NB4 (cell line): ENCODE measurements around the gene ZNF593OS.

Experiments
- DNase-seq: peaks from one replicate; pipeline ENCODE4 v3.0.0; 2010; ENCODE audit warnings: low read depth
- H3K4me3 ChIP-seq: one replicate; pipeline ENCODE4 v1.5.1; 2011; ENCODE audit warnings: mild to moderate bottlenecking, low read depth, low read length, moderate library complexity
- MYC ChIP-seq: IDR thresholded peaks from 2 replicates; pipeline ENCODE4 v1.6.1; 2011; ENCODE audit warnings: low read depth, low read length
- POLR2A ChIP-seq: IDR thresholded peaks from 2 replicates; pipeline ENCODE4 v1.6.1; 2011; ENCODE audit warnings: mild to moderate bottlenecking; ENCODE audit not compliant: insufficient read length; ENCODE audit errors: extremely low read depth
- TF ChIP-seq, protein P1 (sequence below): IDR thresholded peaks from 2 replicates; pipeline ENCODE4 v1.6.1; 2011; ENCODE audit warnings: low read depth, low read length
- TF ChIP-seq, protein P2 (sequence below): IDR thresholded peaks from one replicate; pipeline ENCODE4 v1.5.1; 2012; ENCODE audit warnings: low read depth, low read length

The ZNF593OS gene

DNA sequence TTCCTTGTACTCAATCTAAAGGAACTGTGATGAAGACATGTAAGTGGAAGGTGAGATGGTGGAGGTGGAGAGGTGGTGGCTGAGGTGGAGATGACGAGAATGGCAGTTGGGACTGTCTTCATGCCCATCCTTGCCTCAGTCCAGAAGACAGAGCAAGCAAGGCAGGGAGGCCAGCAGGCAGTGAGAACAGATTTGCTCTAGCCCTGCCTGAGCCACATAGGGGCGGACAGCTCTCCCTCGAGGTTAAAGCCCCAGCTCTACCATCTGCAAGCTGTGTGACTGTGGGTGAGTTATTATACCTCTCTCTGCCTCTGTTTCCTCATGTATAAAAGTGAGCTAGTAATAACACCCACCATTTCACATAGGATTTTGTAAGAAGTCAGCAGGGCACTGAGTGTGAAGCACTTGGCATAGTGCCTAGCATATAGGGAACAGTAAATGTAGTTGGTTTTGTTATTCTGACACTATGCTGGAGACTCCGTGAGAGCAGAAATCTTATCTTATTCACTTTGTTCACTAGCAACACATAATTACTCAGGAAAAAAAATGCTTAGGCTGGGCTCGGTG is 17.6 kb downstream of the ZNF593OS start:
- no peak overlapping the region for H3K4me3 ChIP-seq
- no peak for DNase-seq
- TF ChIP-seq, protein P1, sequence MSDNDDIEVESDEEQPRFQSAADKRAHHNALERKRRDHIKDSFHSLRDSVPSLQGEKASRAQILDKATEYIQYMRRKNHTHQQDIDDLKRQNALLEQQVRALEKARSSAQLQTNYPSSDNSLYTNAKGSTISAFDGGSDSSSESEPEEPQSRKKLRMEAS, result no peak
- TF ChIP-seq MYC (no peak), POLR2A (no peak)
- TF ChIP-seq, protein P2, sequence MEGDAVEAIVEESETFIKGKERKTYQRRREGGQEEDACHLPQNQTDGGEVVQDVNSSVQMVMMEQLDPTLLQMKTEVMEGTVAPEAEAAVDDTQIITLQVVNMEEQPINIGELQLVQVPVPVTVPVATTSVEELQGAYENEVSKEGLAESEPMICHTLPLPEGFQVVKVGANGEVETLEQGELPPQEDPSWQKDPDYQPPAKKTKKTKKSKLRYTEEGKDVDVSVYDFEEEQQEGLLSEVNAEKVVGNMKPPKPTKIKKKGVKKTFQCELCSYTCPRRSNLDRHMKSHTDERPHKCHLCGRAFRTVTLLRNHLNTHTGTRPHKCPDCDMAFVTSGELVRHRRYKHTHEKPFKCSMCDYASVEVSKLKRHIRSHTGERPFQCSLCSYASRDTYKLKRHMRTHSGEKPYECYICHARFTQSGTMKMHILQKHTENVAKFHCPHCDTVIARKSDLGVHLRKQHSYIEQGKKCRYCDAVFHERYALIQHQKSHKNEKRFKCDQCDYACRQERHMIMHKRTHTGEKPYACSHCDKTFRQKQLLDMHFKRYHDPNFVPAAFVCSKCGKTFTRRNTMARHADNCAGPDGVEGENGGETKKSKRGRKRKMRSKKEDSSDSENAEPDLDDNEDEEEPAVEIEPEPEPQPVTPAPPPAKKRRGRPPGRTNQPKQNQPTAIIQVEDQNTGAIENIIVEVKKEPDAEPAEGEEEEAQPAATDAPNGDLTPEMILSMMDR, result no peak

DNA sequence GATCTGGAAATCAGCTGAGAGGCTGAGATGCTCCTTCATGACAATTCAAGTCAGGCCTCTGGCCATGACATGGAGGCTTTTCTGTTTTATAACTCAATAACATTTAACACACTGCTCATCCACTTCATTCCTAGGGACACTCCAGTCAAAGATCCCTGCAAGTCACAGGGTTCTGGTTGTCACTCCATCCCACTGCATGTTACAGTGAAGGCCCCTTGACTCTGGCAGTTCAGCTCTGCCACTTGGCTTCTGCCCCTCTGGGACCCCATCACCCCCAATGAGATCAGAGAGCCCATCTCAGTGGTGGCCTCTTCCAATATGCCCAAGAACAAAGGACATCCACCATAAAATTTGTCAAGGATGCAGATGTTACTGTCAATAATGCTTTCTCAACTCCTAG is 22.7 kb downstream of the ZNF593OS start:
- TF ChIP-seq, protein P2, result no peak
- no peak for TF ChIP-seq MYC
- TF ChIP-seq POLR2A, result no peak
- TF ChIP-seq, protein P1, result no peak
- no peak for DNase-seq
- H3K4me3 ChIP-seq, result no peak overlapping the region

DNA sequence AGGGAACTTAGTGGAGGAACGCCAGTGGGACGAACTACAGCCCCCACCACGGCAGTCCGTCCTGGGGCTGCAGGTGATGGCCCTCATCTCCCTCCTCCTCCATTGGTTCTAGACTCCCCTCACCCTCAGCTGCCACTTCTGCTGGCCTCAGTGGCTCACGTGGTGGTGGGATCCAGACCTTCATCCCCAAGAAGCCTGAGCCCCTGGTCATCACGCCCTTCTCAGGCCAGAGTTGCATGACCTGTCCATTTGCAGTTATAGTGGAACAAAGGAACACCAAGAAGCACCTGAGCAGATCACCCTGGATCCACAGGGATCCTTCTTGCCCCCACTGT is 25.7 kb downstream of the ZNF593OS start:
- no peak for TF ChIP-seq POLR2A
- TF ChIP-seq, protein P2, result no peak
- TF ChIP-seq, protein P1, result no peak
- H3K4me3 ChIP-seq, result no peak overlapping the region
- DNase-seq, result no peak

DNA sequence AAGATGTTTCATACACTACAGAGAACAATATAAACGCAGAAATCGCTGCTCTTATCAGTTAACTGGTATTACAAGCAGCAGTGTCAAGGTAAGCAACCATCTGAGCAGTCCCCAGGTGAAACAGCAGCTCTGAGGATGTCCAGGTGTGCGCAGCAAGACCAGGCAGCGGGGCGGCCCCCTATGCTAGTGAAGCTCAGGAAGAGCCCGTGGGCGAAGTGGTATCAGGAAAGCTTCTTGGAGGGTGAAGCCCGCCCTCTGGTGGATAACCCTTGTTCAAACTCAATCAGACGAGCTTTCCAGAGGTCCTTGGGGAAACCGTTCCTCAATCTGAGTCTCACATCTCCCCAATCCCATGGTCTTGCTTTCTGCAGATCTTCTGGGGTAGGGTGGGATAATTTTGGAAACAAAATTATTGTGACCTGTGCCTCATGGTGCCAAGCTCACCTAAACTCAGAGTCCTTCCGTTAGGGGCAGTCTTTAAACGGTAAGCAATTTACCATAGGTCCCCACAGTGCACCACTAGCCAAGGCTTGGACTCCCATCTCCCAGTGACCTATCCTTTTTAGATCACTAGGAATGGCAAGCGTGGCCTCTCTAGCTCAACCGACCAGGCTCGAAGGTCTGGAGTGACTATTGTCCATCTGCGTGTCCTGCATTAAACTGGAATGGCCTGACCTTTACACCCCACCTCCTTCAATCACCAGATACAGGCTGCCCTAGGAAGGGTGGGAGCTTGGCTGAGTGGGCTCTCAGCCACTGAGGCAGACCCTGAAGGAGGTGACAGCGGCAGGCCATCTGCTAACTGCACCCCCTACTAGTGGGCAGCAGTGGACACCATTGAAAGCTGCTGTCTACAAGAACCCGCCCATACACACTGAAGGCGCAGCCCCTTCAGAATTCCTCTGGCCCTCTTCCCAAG is 26.3 kb downstream of the ZNF593OS start:
- no peak for TF ChIP-seq MYC
- TF ChIP-seq, protein P2, result peak; percentile 68
- H3K4me3 ChIP-seq, result no peak overlapping the region
- DNase-seq, result peak; percentile 81

DNA sequence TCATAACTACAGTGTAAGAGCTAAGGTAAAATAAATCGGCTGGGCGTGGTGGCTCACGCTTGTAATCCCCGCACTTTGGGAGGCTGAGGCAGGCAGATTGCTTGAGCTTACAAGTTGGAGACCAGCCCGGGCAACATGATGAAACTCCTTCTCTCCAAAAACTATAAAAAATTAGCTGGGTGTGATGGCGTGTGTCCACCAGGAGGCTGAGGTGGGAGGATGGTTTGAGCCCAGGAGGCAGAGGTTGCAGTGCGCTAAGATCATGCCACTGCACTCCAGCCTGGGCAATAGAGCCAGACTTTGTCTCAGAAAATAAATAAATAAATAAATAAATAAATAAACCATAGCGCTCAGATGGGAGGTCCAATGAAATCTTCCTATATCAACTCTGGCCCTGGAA is 29.5 kb downstream of the ZNF593OS start:
- DNase-seq, result no peak
- TF ChIP-seq, protein P2, result no peak
- TF ChIP-seq MYC (no peak), POLR2A (no peak)
- TF ChIP-seq, protein P1, result no peak
- H3K4me3 ChIP-seq, result no peak overlapping the region
